ENCODE results near the gene LINGO3. TPM values are rescaled to one million over a fixed set of nuclear protein-coding genes. Genes with fewer than 3 reads are reported as not detected.

LINGO3 gene
- total and polyA plus RNA-seq, 2 experiments from 2014 or later: 0.29 to 0.45 TPM

DNA sequence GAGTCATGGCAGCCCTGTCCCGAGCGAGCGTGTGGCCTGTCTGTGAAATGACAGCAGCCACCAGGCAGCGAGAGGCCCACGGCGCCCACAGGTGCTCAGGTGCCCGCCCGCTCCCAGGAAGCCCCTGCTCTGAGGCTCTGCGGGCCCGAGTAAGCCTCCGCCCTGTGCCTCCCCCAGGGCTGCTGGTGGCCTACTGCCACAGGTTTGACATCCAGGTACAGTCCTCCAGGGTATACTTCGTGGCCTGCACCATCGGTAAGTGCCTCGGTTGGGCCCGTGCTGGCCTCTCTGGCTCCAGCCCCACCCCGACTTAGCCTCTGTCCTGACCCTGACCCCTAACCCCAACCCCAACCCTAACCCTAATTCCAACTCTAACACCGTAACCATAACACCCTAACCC is 37.1 kb upstream of the LINGO3 start:
- Mint-ChIP-seq H3K4me1 (peaks cover 4% of the 10 kb centered on the region; the same call in 2 of the 3 replicates), H3K9me3 (no peaks in the 10 kb centered on the region), H3K27me3 (ENCODE audit: insufficient read depth, low read depth, poor library complexity) (peaks cover 2% of the 10 kb centered on the region), H3K4me3 (no peak overlapping the region), H3K27ac (no peak overlapping the region), H3K36me3 (ENCODE audit: low read depth) (peaks cover 7% of the 10 kb centered on the region; the same call in 1 of the 3 replicates)
- Histone ChIP-seq H3K79me2 (replicated peaks; ENCODE audit: insufficient read depth) (no peaks in the 10 kb centered on the region), H3K4me3 (no peak overlapping the region), H3K36me3 (ENCODE audit: insufficient read depth) (no peaks in the 10 kb centered on the region), H2AFZ (no peak overlapping the region), H3K9me2 (ENCODE audit: insufficient read depth) (no peaks in the 10 kb centered on the region), H4K20me1 (replicated peaks; ENCODE audit: insufficient read depth) (no peaks in the 10 kb centered on the region), H3F3A (replicated peaks; ENCODE audit: low read depth) (no peaks in the 10 kb centered on the region), H3K27ac (ENCODE audit: low read depth) (no peak overlapping the region), H3K4me1 (ENCODE audit: insufficient read depth) (no peaks in the 10 kb centered on the region), H3K27me3 (ENCODE audit: insufficient read depth) (no peaks in the 10 kb centered on the region), H3K4me2 (no peak overlapping the region)
- ATAC-seq (no peak), DNase-seq (ENCODE audit: low spot score) (no peak)
- TF ChIP-seq, protein P1, sequence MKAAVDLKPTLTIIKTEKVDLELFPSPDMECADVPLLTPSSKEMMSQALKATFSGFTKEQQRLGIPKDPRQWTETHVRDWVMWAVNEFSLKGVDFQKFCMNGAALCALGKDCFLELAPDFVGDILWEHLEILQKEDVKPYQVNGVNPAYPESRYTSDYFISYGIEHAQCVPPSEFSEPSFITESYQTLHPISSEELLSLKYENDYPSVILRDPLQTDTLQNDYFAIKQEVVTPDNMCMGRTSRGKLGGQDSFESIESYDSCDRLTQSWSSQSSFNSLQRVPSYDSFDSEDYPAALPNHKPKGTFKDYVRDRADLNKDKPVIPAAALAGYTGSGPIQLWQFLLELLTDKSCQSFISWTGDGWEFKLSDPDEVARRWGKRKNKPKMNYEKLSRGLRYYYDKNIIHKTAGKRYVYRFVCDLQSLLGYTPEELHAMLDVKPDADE (IDR thresholded peaks at IDR 0.05): no peak
- no peak for TF ChIP-seq ZNF114 (CRISPR knock-in tag; IDR thresholded peaks at IDR 0.05)
- TF ChIP-seq, protein P2, sequence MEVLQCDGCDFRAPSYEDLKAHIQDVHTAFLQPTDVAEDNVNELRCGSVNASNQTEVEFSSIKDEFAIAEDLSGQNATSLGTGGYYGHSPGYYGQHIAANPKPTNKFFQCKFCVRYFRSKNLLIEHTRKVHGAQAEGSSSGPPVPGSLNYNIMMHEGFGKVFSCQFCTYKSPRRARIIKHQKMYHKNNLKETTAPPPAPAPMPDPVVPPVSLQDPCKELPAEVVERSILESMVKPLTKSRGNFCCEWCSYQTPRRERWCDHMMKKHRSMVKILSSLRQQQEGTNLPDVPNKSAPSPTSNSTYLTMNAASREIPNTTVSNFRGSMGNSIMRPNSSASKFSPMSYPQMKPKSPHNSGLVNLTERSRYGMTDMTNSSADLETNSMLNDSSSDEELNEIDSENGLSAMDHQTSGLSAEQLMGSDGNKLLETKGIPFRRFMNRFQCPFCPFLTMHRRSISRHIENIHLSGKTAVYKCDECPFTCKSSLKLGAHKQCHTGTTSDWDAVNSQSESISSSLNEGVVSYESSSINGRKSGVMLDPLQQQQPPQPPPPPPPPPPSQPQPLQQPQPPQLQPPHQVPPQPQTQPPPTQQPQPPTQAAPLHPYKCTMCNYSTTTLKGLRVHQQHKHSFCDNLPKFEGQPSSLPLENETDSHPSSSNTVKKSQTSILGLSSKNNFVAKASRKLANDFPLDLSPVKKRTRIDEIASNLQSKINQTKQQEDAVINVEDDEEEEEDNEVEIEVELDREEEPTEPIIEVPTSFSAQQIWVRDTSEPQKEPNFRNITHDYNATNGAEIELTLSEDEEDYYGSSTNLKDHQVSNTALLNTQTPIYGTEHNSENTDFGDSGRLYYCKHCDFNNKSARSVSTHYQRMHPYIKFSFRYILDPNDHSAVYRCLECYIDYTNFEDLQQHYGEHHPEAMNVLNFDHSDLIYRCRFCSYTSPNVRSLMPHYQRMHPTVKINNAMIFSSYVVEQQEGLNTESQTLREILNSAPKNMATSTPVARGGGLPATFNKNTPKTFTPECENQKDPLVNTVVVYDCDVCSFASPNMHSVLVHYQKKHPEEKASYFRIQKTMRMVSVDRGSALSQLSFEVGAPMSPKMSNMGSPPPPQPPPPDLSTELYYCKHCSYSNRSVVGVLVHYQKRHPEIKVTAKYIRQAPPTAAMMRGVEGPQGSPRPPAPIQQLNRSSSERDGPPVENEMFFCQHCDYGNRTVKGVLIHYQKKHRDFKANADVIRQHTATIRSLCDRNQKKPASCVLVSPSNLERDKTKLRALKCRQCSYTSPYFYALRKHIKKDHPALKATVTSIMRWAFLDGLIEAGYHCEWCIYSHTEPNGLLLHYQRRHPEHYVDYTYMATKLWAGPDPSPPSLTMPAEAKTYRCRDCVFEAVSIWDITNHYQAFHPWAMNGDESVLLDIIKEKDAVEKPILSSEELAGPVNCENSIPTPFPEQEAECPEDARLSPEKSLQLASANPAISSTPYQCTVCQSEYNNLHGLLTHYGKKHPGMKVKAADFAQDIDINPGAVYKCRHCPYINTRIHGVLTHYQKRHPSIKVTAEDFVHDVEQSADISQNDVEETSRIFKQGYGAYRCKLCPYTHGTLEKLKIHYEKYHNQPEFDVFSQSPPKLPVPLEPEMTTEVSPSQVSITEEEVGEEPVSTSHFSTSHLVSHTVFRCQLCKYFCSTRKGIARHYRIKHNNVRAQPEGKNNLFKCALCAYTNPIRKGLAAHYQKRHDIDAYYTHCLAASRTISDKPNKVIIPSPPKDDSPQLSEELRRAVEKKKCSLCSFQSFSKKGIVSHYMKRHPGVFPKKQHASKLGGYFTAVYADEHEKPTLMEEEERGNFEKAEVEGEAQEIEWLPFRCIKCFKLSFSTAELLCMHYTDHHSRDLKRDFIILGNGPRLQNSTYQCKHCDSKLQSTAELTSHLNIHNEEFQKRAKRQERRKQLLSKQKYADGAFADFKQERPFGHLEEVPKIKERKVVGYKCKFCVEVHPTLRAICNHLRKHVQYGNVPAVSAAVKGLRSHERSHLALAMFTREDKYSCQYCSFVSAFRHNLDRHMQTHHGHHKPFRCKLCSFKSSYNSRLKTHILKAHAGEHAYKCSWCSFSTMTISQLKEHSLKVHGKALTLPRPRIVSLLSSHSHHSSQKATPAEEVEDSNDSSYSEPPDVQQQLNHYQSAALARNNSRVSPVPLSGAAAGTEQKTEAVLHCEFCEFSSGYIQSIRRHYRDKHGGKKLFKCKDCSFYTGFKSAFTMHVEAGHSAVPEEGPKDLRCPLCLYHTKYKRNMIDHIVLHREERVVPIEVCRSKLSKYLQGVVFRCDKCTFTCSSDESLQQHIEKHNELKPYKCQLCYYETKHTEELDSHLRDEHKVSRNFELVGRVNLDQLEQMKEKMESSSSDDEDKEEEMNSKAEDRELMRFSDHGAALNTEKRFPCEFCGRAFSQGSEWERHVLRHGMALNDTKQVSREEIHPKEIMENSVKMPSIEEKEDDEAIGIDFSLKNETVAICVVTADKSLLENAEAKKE (CRISPR knock-in tag; IDR thresholded peaks at IDR 0.05): no peak
- no peak for TF ChIP-seq ZNF331 (CRISPR knock-in tag; IDR thresholded peaks at IDR 0.05; ENCODE audit: low read depth)
- TF ChIP-seq CREB1 (CRISPR knock-in tag; IDR thresholded peaks at IDR 0.05; ENCODE audit: low read depth): no peak
- TF ChIP-seq POLR2AphosphoS5 (IDR thresholded peaks at IDR 0.05; ENCODE audit: low read depth): no peak
- TF ChIP-seq STAT1 (IDR thresholded peaks at IDR 0.05; ENCODE audit: unreplicated experiment): no peak
- no peak for TF ChIP-seq NANOG (IDR thresholded peaks at IDR 0.05; ENCODE audit: borderline replicate concordance)
- no peak for TF ChIP-seq EZH2 (IDR thresholded peaks at IDR 0.05; ENCODE audit: low read depth, unreplicated experiment)
- TF ChIP-seq, protein P3, sequence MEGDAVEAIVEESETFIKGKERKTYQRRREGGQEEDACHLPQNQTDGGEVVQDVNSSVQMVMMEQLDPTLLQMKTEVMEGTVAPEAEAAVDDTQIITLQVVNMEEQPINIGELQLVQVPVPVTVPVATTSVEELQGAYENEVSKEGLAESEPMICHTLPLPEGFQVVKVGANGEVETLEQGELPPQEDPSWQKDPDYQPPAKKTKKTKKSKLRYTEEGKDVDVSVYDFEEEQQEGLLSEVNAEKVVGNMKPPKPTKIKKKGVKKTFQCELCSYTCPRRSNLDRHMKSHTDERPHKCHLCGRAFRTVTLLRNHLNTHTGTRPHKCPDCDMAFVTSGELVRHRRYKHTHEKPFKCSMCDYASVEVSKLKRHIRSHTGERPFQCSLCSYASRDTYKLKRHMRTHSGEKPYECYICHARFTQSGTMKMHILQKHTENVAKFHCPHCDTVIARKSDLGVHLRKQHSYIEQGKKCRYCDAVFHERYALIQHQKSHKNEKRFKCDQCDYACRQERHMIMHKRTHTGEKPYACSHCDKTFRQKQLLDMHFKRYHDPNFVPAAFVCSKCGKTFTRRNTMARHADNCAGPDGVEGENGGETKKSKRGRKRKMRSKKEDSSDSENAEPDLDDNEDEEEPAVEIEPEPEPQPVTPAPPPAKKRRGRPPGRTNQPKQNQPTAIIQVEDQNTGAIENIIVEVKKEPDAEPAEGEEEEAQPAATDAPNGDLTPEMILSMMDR (conservative IDR thresholded peaks at IDR 0.05; ENCODE audit: low read depth in 2 of 2): no peak
- no peak for TF ChIP-seq EZH2phosphoT487 (IDR thresholded peaks at IDR 0.05; ENCODE audit: unreplicated experiment)
- TF ChIP-seq, protein P4, sequence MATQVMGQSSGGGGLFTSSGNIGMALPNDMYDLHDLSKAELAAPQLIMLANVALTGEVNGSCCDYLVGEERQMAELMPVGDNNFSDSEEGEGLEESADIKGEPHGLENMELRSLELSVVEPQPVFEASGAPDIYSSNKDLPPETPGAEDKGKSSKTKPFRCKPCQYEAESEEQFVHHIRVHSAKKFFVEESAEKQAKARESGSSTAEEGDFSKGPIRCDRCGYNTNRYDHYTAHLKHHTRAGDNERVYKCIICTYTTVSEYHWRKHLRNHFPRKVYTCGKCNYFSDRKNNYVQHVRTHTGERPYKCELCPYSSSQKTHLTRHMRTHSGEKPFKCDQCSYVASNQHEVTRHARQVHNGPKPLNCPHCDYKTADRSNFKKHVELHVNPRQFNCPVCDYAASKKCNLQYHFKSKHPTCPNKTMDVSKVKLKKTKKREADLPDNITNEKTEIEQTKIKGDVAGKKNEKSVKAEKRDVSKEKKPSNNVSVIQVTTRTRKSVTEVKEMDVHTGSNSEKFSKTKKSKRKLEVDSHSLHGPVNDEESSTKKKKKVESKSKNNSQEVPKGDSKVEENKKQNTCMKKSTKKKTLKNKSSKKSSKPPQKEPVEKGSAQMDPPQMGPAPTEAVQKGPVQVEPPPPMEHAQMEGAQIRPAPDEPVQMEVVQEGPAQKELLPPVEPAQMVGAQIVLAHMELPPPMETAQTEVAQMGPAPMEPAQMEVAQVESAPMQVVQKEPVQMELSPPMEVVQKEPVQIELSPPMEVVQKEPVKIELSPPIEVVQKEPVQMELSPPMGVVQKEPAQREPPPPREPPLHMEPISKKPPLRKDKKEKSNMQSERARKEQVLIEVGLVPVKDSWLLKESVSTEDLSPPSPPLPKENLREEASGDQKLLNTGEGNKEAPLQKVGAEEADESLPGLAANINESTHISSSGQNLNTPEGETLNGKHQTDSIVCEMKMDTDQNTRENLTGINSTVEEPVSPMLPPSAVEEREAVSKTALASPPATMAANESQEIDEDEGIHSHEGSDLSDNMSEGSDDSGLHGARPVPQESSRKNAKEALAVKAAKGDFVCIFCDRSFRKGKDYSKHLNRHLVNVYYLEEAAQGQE (IDR thresholded peaks at IDR 0.05; ENCODE audit: unreplicated experiment): no peak
- no peak for TF ChIP-seq JUNB (IDR thresholded peaks at IDR 0.05; ENCODE audit: unreplicated experiment)

Data from GM23338 (cell line).